Colonic mucosa (tissue), 4 donors: ENCODE data around the gene ERICH6. TPM values are rescaled to one million over a fixed set of nuclear protein-coding genes. Genes with fewer than 3 reads are reported as not detected.

ENCODE experiments used
- DNase-seq: peaks from one replicate; pipeline ENCODE4 v3.0.0-alpha.2; 2020
- H3K27ac ChIP-seq: fragments of 200-600 bp; one replicate; pipeline ENCODE4 v1.8.0; 2021
- H3K27me3 ChIP-seq: fragments of 200-600 bp; one replicate; pipeline ENCODE4 v1.8.0; 2021
- H3K36me3 ChIP-seq: fragments of 200-600 bp; one replicate; pipeline ENCODE4 v1.8.0; 2021
- H3K4me1 ChIP-seq: fragments of 200-600 bp; one replicate; pipeline ENCODE4 v1.8.0; 2021; ENCODE audit warnings: mild to moderate bottlenecking
- H3K4me3 ChIP-seq: fragments of 200-600 bp; one replicate; pipeline ENCODE4 v1.8.0; 2021
- H3K9ac ChIP-seq, 2 donors: one replicate each; pipeline ENCODE4 v1.7.0; 2013; ENCODE audit warnings: control low read depth in 2 of 2, low read depth in 2 of 2, low read length in 2 of 2
- H3K9me3 ChIP-seq: fragments of 200-600 bp; one replicate; pipeline ENCODE4 v1.8.0; 2021
- CTCF ChIP-seq: fragments of 200-600 bp; IDR thresholded peaks from one replicate; pipeline ENCODE4 v1.8.0; 2022; ENCODE audit warnings: antibody characterized with exemption, mild to moderate bottlenecking
- intact Hi-C: fragments of 100-400 bp; cut with DNase I; formaldehyde crosslinking; loops from one replicate; pipeline ENCODE4 v1.14.1; 2022
- total RNA-seq, 2 donors: library from RNA; stranded (reverse); fragmentation: NEBNext Ultra II Directional in 1 of 2; extraction: Animal tissue kit (Norgen Biotek cat#: 25700) in 1 of 2; gene quantifications; one replicate each; pipeline ENCODE4 v1.2.1, GENCODE V29; 2021
- donor health status: healthy.
- donor health status: DM: no; HTN: no; CAD: no.
- donor health status: DM: no; HTN: no; CAD: no.

The ERICH6 gene
- total RNA-seq, 2 donors from 2014 or later: not detected

DNA sequence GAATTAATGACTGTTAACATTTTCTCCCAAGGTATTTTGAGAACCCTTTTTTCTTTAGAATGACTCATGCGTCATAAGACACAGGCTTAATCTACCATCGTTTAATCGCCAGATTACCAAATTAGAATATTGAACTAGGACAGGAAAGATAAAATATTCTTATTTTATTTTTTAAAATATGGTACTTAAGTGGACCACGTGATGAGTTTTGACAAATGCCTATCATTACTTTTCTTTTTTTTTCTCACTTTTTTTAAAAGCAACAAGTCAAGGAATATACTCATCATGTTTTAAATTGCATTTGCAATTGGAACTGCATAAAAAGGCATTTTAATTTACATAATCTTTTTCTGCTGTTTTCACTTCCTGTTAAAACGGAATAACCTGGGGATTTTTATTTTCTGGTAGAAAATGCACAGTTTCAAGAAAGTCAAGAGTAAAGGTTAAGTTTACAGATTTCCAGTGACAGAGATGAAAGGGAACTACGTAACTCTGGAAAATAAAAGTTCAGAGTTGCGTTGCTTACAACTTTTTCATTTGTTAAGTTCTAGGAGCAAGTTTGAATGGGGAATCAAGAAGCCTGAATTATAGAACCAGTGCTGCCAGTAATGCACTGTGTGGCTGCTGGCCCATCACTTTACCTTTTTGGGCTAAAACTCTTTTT is 35.6 kb upstream of the ERICH6 start:
- Histone ChIP-seq H3K27me3 (no peaks in the 10 kb centered on the region), H3K27ac (no peak overlapping the region), H3K36me3 (no peaks in the 10 kb centered on the region), H3K9ac (no peak overlapping the region), H3K9me3 (no peaks in the 10 kb centered on the region), H3K4me1 (peaks cover 5% of the 10 kb centered on the region), H3K4me3 (no peak overlapping the region)
- TF ChIP-seq CTCF: no peak
- intact Hi-C loops: no loop called here
- no peak for DNase-seq

GRCh38 chr3:150738688-150739087 is 35.0 kb upstream of the ERICH6 start:
- Histone ChIP-seq H3K36me3 (no peaks in the 10 kb centered on the region), H3K9ac (no peak overlapping the region), H3K27me3 (no peaks in the 10 kb centered on the region), H3K4me3 (no peak overlapping the region), H3K9me3 (no peaks in the 10 kb centered on the region), H3K27ac (no peak overlapping the region), H3K4me1 (peaks cover 1% of the 10 kb centered on the region)
- TF ChIP-seq CTCF: no peak
- no peak for DNase-seq
- intact Hi-C loops: no loop called here

GRCh38 chr3:150737874-150738679 is 34.4 kb upstream of the ERICH6 start:
- H3K36me3 ChIP-seq: no peaks in the 10 kb centered on the region
- no peak for DNase-seq
- no peaks in the 10 kb centered on the region for H3K27me3 ChIP-seq
- intact Hi-C loops: no loop called here
- H3K4me1 ChIP-seq: no peaks in the 10 kb centered on the region
- H3K9me3 ChIP-seq: no peaks in the 10 kb centered on the region
- no peak overlapping the region for H3K27ac ChIP-seq
- H3K4me3 ChIP-seq: no peak overlapping the region
- no peak for TF ChIP-seq CTCF
- H3K9ac ChIP-seq: no peak overlapping the region

GRCh38 chr3:150736903-150737832 is 33.4 kb upstream of the ERICH6 start:
- DNase-seq: no peak
- TF ChIP-seq CTCF: no peak
- Histone ChIP-seq H3K27me3 (no peaks in the 10 kb centered on the region), H3K36me3 (no peaks in the 10 kb centered on the region), H3K4me1 (no peaks in the 10 kb centered on the region), H3K9me3 (no peaks in the 10 kb centered on the region), H3K9ac (no peak overlapping the region), H3K27ac (no peak overlapping the region), H3K4me3 (no peak overlapping the region)
- intact Hi-C loops: no loop called here

GRCh38 chr3:150736316-150736719 is 32.6 kb upstream of the ERICH6 start:
- intact Hi-C loops: no loop called here

More at GRCh38 chr3:150736316-150736719, 32.6 kb upstream of the ERICH6 start:
- Histone ChIP-seq H3K36me3 (no peaks in the 10 kb centered on the region), H3K27me3 (no peaks in the 10 kb centered on the region), H3K9me3 (no peaks in the 10 kb centered on the region), H3K4me3 (no peak overlapping the region), H3K9ac (no peak overlapping the region), H3K4me1 (no peaks in the 10 kb centered on the region), H3K27ac (no peak overlapping the region)
- no peak for TF ChIP-seq CTCF
- DNase-seq: no peak
